Measurements from ENCODE around the gene NAA15. TPM values are rescaled to one million over a fixed set of nuclear protein-coding genes. Genes with fewer than 3 reads are reported as not detected.
"Not testable (repeated sequence)": the region's sequence is repeated elsewhere in the genome, so short reads cannot be mapped to it uniquely, and the experiment has no call there.

Gene NAA15
- total and polyA plus RNA-seq, 4 donors: 6.7 to 18.2 (median 11.1) TPM

GRCh38 chr4:139319571-139319970, 18.3 kb downstream of the NAA15 start:
- TF ChIP-seq TAF1 (conservative IDR thresholded peaks at IDR 0.05): no peak
- no peak for TF ChIP-seq JUND (IDR thresholded peaks at IDR 0.05)
- TF ChIP-seq EGR1 (IDR thresholded peaks at IDR 0.05; ENCODE audit: low read depth in 2 of 2): no peak
- TF ChIP-seq RAD21 (IDR thresholded peaks at IDR 0.05): no peak
- no peak for TF ChIP-seq SP1 (IDR thresholded peaks at IDR 0.05)
- no peak for TF ChIP-seq HNF4G (IDR thresholded peaks at IDR 0.05)
- TF ChIP-seq REST (IDR thresholded peaks at IDR 0.05): no peak
- no peak for TF ChIP-seq YY1 (IDR thresholded peaks at IDR 0.05)
- 95% methylated on average over 1 of the region's 1 CpG for WGBS

GRCh38 chr4:139322070-139322469, 20.8 kb downstream of the NAA15 start:
- not testable (repeated sequence) for H3K9ac ChIP-seq (ENCODE audit: low read depth in 1 of 2, low read length in 2 of 2); H3K27ac ChIP-seq (ENCODE audit: low read depth in 1 of 2, low read length in 2 of 2); H3K4me1 ChIP-seq (ENCODE audit: control insufficient read depth in 4 of 4, insufficient read depth in 4 of 4, low read length in 3 of 4); H3K9me3 ChIP-seq (ENCODE audit: control insufficient read depth in 4 of 4, low read length in 3 of 4); H3K36me3 ChIP-seq (ENCODE audit: control insufficient read depth in 4 of 4, insufficient read depth in 3 of 4, low read depth in 1 of 4, low read length in 3 of 4); H3K27me3 ChIP-seq (ENCODE audit: control insufficient read depth in 4 of 4, insufficient read depth in 4 of 4, low read length in 3 of 4); H3K4me3 ChIP-seq (ENCODE audit: low read depth in 1 of 3, low read length in 3 of 3); DNase-seq (ENCODE audit: low spot score)
- WGBS: 55% methylated on average over 1 of the region's 1 CpG

More at GRCh38 chr4:139319571-139319970, 18.3 kb downstream of the NAA15 start:
- Histone ChIP-seq H3K9me3 (ENCODE audit: control insufficient read depth in 4 of 4, low read length in 3 of 4) (no peaks in the 10 kb centered on the region), H3K4me1 (ENCODE audit: control insufficient read depth in 4 of 4, insufficient read depth in 4 of 4, low read length in 3 of 4) (peaks cover 1 to 5% (median 4%) of the 10 kb centered on the region in 4 donors), H3K9ac (ENCODE audit: low read depth in 1 of 2, low read length in 2 of 2) (no peak overlapping the region), H3K4me3 (ENCODE audit: low read depth in 1 of 3, low read length in 3 of 3) (no peak overlapping the region), H3K36me3 (ENCODE audit: control insufficient read depth in 4 of 4, insufficient read depth in 3 of 4, low read depth in 1 of 4, low read length in 3 of 4) (no peaks in the 10 kb centered on the region), H3K27me3 (ENCODE audit: control insufficient read depth in 4 of 4, insufficient read depth in 4 of 4, low read length in 3 of 4) (no peaks in the 10 kb centered on the region), H3K27ac (ENCODE audit: low read depth in 1 of 2, low read length in 2 of 2) (no peak overlapping the region)
- DNase-seq (ENCODE audit: low spot score): no peak

- H3K27me3 ChIP-seq (ENCODE audit: control insufficient read depth in 4 of 4, insufficient read depth in 4 of 4, low read length in 3 of 4); H3K36me3 ChIP-seq (ENCODE audit: control insufficient read depth in 4 of 4, insufficient read depth in 3 of 4, low read depth in 1 of 4, low read length in 3 of 4); H3K4me1 ChIP-seq (ENCODE audit: control insufficient read depth in 4 of 4, insufficient read depth in 4 of 4, low read length in 3 of 4); H3K4me3 ChIP-seq (ENCODE audit: low read depth in 1 of 3, low read length in 3 of 3); H3K9ac ChIP-seq (ENCODE audit: low read depth in 1 of 2, low read length in 2 of 2); H3K9me3 ChIP-seq (ENCODE audit: control insufficient read depth in 4 of 4, low read length in 3 of 4); H3K27ac ChIP-seq (ENCODE audit: low read depth in 1 of 2, low read length in 2 of 2); DNase-seq (ENCODE audit: low spot score): not testable (repeated sequence)
- 94% methylated on average over 6 of the region's 6 CpGs for WGBS
These were observed 21.2 kb downstream of the NAA15 start for GRCh38 chr4:139322541-139322940.

- Histone ChIP-seq H3K9ac (ENCODE audit: low read depth in 1 of 2, low read length in 2 of 2) (no peak overlapping the region), H3K36me3 (ENCODE audit: control insufficient read depth in 4 of 4, insufficient read depth in 3 of 4, low read depth in 1 of 4, low read length in 3 of 4) (no peaks in the 10 kb centered on the region), H3K4me3 (ENCODE audit: low read depth in 1 of 3, low read length in 3 of 3) (no peak overlapping the region), H3K4me1 (ENCODE audit: control insufficient read depth in 4 of 4, insufficient read depth in 4 of 4, low read length in 3 of 4) (peaks cover 0 to 5% (median 3%) of the 10 kb centered on the region in 4 donors), H3K27ac (ENCODE audit: low read depth in 1 of 2, low read length in 2 of 2) (no peak overlapping the region), H3K9me3 (ENCODE audit: control insufficient read depth in 4 of 4, low read length in 3 of 4) (no peaks in the 10 kb centered on the region), H3K27me3 (ENCODE audit: control insufficient read depth in 4 of 4, insufficient read depth in 4 of 4, low read length in 3 of 4) (no peaks in the 10 kb centered on the region)
- no peak for DNase-seq (ENCODE audit: low spot score)
- WGBS: 68% methylated on average over 6 of the region's 6 CpGs
- TF ChIP-seq YY1 (IDR thresholded peaks at IDR 0.05): no peak
- TF ChIP-seq REST (IDR thresholded peaks at IDR 0.05): no peak
- no peak for TF ChIP-seq SP1 (IDR thresholded peaks at IDR 0.05)
- TF ChIP-seq GABPA (IDR thresholded peaks at IDR 0.05 in 1 of 2, conservative IDR thresholded peaks at IDR 0.05 in 1 of 2): no peak
- no peak for TF ChIP-seq FOXA1 (IDR thresholded peaks at IDR 0.05)
- TF ChIP-seq ATF3 (IDR thresholded peaks at IDR 0.05): no peak
- no peak for TF ChIP-seq MAX (IDR thresholded peaks at IDR 0.05)
- no peak for TF ChIP-seq NR2F2 (IDR thresholded peaks at IDR 0.05)
- no peak for TF ChIP-seq RXRA (IDR thresholded peaks at IDR 0.05)
- TF ChIP-seq RAD21 (IDR thresholded peaks at IDR 0.05): no peak
- no peak for TF ChIP-seq TAF1 (conservative IDR thresholded peaks at IDR 0.05)
- no peak for TF ChIP-seq EGR1 (IDR thresholded peaks at IDR 0.05; ENCODE audit: low read depth in 2 of 2)
These were observed 23.3 kb downstream of the NAA15 start for GRCh38 chr4:139324620-139325019.
